WERI-Rb-1 (cell line): ENCODE results near the gene GPR25.
A peak's percentile ranks its signal among the peaks of the same experiment; 100 is the strongest.

Experiments used
- DNase-seq: peaks from one replicate; pipeline ENCODE4 v3.0.0-alpha.2; 2020
- H3K27ac ChIP-seq: fragments of 250-450 bp; sonication (Bioruptor Pico); 2 replicates; pipeline ENCODE4 v1.5.1; 2020; ENCODE audit warnings: mild to moderate bottlenecking, moderate library complexity
- H3K27me3 ChIP-seq: fragments of 250-450 bp; sonication (Bioruptor Pico); 2 replicates; pipeline ENCODE4 v1.5.1; 2021; ENCODE audit warnings: mild to moderate bottlenecking, low read depth, moderate library complexity; ENCODE audit not compliant: insufficient read depth, severe bottlenecking
- H3K36me3 ChIP-seq: fragments of 250-450 bp; sonication (Bioruptor Pico); 2 replicates; pipeline ENCODE4 v1.5.1; 2020; ENCODE audit warnings: mild to moderate bottlenecking, moderate library complexity
- H3K4me3 ChIP-seq: 2 replicates; pipeline ENCODE4 v1.5.1; 2011; ENCODE audit warnings: low read depth, mild to moderate bottlenecking, control low read depth, low read length
- H3K9me3 ChIP-seq: fragments of 250-450 bp; sonication (Bioruptor Pico); 2 replicates; pipeline ENCODE4 v1.5.1; 2021; ENCODE audit warnings: mild to moderate bottlenecking, moderate library complexity; ENCODE audit not compliant: severe bottlenecking
- CTCF ChIP-seq: IDR thresholded peaks from 2 replicates; pipeline ENCODE4 v1.5.1; 2011; ENCODE audit warnings: low read depth, mild to moderate bottlenecking, control low read depth, inconsistent platforms, low read length

Gene GPR25

GRCh38 chr1:200883118-200883517 lies 10.3 kb downstream of the GPR25 start:
- no peaks in the 10 kb centered on the region for H3K27me3 ChIP-seq
- H3K27ac ChIP-seq = no peak overlapping the region
- no peaks in the 10 kb centered on the region for H3K9me3 ChIP-seq
- TF ChIP-seq CTCF = no peak
- no peak overlapping the region for H3K4me3 ChIP-seq
- DNase-seq = peak; percentile 75
- no peaks in the 10 kb centered on the region for H3K36me3 ChIP-seq

- H3K36me3 ChIP-seq = no peaks in the 10 kb centered on the region
- DNase-seq = no peak
- no peaks in the 10 kb centered on the region for H3K27me3 ChIP-seq
- no peak for TF ChIP-seq CTCF
- H3K27ac ChIP-seq = no peak overlapping the region
- H3K9me3 ChIP-seq = no peaks in the 10 kb centered on the region
- no peak overlapping the region for H3K4me3 ChIP-seq
These were observed 13.0 kb downstream of the GPR25 start for GRCh38 chr1:200885623-200886402.

GRCh38 chr1:200886594-200886993 lies 13.8 kb downstream of the GPR25 start:
- H3K27ac ChIP-seq = no peak overlapping the region
- no peak for TF ChIP-seq CTCF

GRCh38 chr1:200887036-200887435 lies 14.3 kb downstream of the GPR25 start:
- no peaks in the 10 kb centered on the region for H3K36me3 ChIP-seq
- DNase-seq = no peak
- no peaks in the 10 kb centered on the region for H3K9me3 ChIP-seq
- no peak overlapping the region for H3K4me3 ChIP-seq
- H3K27ac ChIP-seq = no peak overlapping the region
- no peaks in the 10 kb centered on the region for H3K27me3 ChIP-seq
- no peak for TF ChIP-seq CTCF

More at GRCh38 chr1:200886594-200886993, 13.8 kb downstream of the GPR25 start:
- no peak for DNase-seq
- Histone ChIP-seq H3K27me3 (no peaks in the 10 kb centered on the region), H3K9me3 (no peaks in the 10 kb centered on the region), H3K4me3 (no peak overlapping the region), H3K36me3 (no peaks in the 10 kb centered on the region)

GRCh38 chr1:200887772-200888348 lies 15.1 kb downstream of the GPR25 start:
- no peak for TF ChIP-seq CTCF
- H3K36me3 ChIP-seq = no peaks in the 10 kb centered on the region
- no peaks in the 10 kb centered on the region for H3K27me3 ChIP-seq
- no peak for DNase-seq
- no peak overlapping the region for H3K4me3 ChIP-seq
- no peaks in the 10 kb centered on the region for H3K9me3 ChIP-seq
- no peak overlapping the region for H3K27ac ChIP-seq
